Measurements from ENCODE around the gene GOLGA6L22.
"Not testable (repeated sequence)": the region's sequence is repeated elsewhere in the genome, so short reads cannot be mapped to it uniquely, and the experiment has no call there.

DNA sequence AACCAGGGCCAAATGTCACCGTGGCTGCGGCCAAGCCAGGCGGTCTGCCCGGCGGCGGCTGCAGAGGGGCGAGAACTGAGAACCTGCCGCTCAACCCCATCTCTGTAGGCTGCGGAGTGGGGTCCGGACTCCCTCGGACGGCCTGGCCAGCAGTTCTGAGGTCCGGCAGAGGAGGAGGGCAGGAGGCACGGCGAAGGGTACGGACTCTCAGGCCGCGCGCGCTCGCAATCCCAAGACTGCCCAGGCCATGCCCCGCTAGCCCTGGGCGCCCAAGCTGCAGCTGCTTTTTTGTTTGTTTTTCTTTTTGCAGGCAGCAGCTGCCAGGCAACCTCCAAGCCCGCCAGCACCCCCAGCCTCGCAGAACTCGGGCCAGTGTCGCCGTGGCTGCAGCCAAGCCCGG is 40.5 kb upstream of the GOLGA6L22 start:
- TF ChIP-seq, protein P1, sequence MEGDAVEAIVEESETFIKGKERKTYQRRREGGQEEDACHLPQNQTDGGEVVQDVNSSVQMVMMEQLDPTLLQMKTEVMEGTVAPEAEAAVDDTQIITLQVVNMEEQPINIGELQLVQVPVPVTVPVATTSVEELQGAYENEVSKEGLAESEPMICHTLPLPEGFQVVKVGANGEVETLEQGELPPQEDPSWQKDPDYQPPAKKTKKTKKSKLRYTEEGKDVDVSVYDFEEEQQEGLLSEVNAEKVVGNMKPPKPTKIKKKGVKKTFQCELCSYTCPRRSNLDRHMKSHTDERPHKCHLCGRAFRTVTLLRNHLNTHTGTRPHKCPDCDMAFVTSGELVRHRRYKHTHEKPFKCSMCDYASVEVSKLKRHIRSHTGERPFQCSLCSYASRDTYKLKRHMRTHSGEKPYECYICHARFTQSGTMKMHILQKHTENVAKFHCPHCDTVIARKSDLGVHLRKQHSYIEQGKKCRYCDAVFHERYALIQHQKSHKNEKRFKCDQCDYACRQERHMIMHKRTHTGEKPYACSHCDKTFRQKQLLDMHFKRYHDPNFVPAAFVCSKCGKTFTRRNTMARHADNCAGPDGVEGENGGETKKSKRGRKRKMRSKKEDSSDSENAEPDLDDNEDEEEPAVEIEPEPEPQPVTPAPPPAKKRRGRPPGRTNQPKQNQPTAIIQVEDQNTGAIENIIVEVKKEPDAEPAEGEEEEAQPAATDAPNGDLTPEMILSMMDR (IDR thresholded peaks at IDR 0.05; ENCODE audit: extremely low read depth in 1 of 2, insufficient read depth in 1 of 2, low read depth in 1 of 2, low read length in 2 of 2), result not testable (repeated sequence)
- not testable (repeated sequence) for TF ChIP-seq POLR2A (IDR thresholded peaks at IDR 0.05; ENCODE audit: low read depth, low read length); EZH2 (IDR thresholded peaks at IDR 0.05; ENCODE audit: borderline replicate concordance, low read depth, low read length, severe bottlenecking); POLR2AphosphoS5 (IDR thresholded peaks at IDR 0.05; ENCODE audit: insufficient read depth, low read depth, low read length); MYC (IDR thresholded peaks at IDR 0.05; ENCODE audit: low read depth, low read length); FOS (IDR thresholded peaks at IDR 0.05; ENCODE audit: borderline replicate concordance, insufficient read depth, low read length); GATA2 (IDR thresholded peaks at IDR 0.05; ENCODE audit: insufficient read depth, insufficient read length, low read depth, low read length); JUN (IDR thresholded peaks at IDR 0.05; ENCODE audit: borderline replicate concordance, insufficient read depth, insufficient read length, low read depth)
